ENCODE measurements around the gene RELL1.

Gene RELL1

DNA sequence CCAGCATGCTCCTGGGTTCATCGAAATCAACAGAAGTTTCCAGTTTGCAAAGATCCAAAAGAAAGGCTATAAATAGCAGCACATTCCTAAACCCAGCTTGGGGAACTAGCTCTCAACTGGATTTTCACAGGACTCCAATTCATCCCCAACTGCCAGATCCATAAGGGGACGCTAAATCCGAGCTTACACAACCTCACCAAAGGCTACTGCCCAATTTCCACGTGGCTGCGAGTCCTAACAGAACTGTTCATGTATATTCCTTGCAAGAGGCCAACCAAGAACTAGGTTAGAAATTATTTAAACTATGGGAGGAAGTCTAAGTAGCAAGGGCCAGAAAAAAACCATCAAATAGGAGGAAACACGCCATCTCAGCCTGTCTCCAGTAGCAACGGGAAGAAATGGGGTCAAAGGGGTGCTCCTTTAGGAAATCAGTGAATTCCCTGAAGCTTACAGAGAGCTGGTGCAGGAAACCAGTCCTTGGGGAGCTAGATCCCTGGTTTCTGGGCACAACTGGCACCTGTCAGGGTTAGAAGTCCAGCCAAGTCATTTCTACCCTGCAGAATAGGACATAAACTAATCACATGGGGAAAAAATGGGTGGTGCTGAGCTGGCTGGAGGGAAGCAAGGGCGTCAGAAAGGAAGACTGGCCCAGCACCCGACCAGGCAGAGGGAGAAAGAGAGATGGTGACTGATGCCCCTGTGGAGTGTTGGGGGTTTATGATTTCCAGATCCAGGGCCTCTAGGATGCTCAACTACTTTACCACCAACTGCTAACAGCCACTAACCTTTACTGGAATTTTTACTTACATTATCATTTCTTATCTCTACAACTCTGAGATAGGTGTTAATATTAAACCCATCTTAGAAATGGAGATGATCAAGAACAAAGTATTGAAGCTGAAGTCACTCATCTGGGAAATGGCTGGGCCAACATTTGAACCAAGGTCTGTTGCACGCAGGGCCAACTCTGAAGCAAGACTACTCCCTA, 20.5 kb downstream of the RELL1 start:
- DNase-seq (ENCODE audit: low read depth in 2 of 2): no peak

DNA sequence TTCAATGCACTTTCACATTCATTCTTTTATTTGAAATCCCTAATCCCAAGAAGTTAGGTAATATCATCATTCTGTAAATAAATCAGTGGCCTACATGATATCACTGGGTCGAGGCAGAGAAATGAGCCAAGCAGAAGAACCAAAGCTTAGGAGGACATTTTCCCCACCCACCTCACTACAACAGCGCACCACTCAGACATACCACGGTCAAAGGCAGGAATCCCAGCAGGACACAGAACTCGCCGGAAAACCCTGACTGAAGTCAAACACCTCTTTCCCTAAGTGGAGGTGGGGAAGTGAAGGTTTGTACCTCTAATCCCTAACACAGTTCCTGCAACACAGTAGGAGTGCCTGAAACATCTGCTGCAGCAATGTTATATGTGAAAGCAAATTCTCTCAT, 21.5 kb downstream of the RELL1 start:
- DNase-seq (ENCODE audit: low read depth in 2 of 2): no peak

DNA sequence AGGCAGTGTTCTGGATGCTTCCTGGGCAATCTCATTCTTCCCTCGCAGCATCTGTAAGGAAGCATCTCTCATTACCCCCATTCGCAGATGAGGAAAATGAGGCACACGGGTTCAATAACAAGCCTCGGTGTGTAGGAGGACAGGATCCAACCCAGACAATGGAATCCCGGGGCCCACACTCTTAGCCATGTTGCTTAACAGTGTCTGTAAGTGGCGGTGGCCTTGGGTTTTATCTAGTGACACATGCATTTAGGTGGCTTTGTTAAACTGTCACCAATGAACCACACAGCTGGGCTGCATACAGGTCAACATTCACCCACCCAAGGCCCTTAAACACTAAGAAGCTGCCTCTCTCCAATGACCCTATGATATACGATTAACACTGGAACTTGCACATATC, 22.6 kb downstream of the RELL1 start:
- no peak for DNase-seq (ENCODE audit: low read depth in 2 of 2)

DNA sequence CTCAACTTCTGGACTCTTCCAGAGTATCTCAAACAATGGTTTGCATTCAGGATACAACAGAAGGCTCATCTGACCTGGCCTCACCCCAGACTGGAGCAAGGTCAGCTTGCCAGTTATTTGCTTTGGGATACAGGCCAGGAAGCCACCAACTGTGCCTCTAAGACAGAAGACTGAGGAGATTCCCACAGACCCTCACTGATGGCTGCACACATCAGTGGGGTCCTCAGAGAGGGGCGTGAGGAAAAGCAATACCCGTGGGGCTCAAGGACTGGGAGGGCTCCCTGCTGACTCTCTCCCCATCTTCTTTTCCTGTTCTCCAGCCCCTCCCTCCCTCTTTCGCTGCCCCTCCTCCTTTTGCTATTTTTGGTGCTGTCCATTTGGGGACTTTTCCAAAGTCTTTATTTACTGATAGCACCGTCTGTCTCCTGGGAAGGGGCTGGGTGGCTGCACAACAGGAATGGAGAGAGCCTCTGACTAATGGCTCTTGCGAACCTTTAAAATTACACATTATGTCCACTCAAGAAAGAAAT, 23.2 kb downstream of the RELL1 start:
- no peak for DNase-seq (ENCODE audit: low read depth in 2 of 2)

DNA sequence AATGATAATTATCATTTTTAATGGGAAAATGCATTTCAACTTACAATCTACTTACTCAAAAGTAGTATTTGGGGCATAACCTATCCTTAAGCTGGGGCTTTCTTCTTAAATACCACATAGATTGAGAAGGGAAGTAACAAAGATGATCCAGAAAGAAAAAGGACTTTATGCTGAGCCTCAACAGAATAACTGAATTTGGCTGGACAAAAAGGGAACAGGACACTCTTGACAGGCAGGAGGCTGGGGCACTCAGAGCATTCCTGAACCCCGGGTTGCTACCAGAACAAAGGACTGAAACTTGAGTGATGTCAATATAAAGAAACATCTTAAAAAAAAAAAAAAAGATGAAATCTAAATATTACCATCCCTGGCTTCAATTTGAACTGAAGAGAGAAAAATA, 23.9 kb downstream of the RELL1 start:
- no peak for DNase-seq (ENCODE audit: low read depth in 2 of 2)

DNA sequence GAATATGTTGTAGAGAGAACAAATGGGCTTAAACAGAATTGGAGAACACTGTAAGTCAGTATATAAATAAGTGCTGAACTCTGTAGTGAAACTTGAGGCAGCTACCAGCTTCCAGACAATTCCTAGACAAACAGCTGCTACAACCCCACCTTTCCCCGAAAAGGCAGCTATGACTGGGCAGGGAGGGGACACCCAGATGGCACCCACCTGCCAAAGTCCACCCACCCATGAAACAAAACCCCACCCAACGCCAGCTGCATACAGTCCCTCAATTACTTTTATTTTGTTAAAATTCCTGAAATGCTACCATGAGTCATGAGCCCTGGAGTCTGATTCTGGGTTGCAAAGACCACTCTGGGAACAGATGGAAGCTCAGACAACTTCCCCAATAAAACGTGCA, 24.4 kb downstream of the RELL1 start:
- DNase-seq (ENCODE audit: low read depth in 2 of 2): no peak

DNA sequence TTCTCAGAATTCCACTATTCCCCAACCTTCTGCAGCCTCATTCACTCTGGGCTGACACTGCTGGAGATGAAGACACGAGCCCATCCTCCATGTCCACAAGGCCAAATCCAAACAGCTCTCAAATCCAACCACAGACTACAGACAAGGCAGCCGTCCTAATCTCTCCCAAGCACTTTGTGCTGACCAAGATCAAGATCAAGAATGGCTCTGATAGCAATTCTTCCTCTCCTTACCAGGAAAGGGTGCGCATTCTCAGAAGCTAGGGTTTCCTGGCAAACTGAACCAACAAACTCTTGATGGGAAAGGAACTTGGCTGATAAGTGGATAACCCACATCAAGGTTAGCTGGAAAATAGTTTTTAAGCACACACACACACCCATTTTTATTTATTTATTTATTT, 26.5 kb downstream of the RELL1 start:
- no peak for DNase-seq (ENCODE audit: low read depth in 2 of 2)

DNA sequence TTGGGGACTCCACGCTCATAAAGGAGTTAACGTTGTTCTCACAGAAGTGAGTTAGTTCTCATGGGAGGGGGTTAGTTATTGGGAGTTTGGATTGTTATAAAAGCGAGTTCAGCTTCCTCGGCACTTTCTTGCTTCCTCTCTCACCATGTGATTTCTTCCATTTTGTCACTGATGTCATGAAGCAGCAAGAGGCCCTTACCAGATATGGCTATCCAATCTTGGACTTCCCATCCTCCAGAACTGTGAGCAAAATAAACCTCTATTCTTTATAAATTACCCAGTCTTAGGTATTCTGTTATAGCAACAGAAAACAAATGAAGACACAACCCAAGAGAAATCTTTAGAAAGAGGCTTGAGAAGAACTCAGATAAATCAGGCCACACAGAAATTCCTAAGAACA, 29.5 kb downstream of the RELL1 start:
- no peak for DNase-seq (ENCODE audit: low read depth in 2 of 2)

DNA sequence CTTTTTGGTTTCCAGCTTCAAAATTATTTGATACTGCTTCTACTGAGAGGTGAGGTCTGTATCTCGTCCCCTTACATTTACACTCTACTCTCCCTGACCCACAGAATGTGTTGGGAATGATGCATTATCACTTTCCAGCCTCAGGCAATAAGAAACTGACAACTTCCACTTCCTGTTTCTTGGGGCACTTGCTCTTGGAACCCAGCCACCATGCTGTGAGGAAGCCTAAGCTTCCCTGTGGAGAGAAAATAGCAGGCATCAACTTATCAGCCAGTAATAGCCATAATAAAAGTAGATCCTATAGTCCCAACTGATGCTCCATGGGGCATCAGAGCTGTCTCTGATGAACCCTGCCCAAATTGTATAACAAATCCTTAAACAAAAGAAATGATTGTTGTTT, 32.6 kb downstream of the RELL1 start:
- DNase-seq (ENCODE audit: low read depth in 2 of 2): no peak

DNA sequence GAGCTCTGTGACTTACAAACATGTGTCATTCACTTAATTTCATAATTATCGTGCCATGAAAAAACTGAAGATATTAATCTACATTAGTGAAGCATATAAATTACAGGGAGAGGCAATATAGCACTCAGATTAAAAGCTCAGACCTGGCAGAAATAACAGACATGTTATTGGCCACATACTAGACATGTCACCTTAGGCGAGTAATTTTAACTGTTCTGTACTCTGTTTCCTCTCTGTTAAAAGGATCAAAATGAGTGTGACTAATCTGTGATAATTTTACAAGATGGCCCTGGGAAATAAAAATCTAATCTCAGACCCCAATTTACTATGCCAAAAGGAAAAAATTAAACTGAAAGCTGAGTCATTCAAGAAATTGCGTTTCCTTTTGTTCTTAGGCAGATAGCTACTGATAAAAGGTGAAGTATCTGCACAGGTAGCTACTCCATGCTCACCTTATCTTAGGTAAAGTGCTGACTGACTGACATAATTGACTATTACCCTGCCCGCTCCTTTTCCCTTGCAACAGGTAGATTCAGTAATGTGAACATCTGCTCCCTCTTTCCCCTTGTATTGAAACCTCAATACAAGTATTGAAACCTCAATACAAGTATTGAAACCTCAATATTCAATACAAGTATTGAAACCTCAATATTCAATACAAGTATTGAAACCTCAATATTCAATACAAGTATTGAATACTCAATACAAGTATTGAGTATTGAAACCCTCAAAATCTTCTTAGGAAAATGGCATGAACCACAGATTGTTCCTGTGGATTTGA, 33.2 kb downstream of the RELL1 start:
- DNase-seq (ENCODE audit: low read depth in 2 of 2): no peak

DNA sequence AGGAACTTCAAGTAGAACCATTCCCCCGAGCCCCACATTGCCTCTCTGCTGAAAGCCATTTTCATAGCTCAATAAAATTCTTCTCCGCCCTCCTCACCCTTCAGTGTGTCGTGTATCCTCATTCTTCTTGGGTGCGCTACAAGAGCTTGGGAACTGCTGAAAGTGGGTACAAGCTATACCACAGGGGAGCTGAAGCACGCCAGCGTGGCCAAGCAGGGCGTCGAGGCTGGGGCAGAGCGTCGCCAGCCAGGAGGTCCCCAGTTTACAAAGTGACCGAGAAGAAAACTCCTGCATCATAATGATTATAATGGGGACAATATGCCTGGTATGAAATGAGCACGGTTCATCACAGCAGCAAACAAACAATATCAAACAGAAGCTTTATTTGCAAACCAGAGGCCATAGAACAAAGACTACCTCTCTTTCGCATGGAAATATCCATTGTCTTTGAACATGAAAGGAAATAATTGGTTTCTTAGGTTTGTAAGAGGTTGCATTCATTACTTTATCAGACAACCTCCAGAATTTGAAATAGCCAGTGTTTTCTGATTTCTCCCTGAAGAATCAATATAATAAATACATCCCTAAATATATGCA, 34.3 kb downstream of the RELL1 start:
- DNase-seq (ENCODE audit: low read depth in 2 of 2): no peak

DNA sequence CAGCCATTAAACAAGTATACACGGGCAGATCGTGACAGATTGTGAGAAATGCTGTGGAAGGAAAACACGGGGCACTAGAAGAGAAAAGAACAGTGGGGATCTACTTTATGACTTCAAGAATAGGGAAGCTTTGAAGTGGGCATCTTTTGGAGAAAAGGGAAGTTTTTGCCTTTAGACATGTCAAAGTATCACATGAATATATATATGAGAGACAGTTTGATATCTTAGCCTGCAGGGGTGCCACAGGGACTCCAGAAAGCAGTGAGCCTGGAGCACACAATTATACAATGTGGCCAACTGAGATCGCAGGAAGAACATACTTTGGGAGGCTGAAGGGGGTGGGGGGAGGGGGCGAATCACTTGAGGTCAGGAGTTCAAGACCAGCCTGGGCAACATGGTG, 35.7 kb downstream of the RELL1 start:
- no peak for DNase-seq (ENCODE audit: low read depth in 2 of 2)

DNA sequence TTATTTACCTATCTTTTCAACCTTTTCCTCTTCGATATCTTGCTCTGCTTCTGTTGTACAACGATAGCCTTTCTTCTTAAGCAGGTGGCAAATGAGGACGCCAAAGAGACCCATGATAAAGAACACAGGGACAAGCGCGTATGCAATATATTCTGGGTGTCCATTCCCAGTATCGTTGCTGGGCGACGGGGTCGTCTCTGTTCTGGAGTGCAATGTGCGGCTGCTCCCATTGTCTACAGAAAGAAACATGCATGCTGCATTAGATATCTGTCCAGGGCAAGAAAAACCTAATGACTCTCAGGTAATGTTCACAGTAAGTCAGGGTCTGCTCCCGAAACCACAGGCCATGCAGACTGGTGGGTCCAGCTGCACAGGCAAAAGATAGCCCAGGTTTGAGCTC, 36.9 kb downstream of the RELL1 start:
- DNase-seq (ENCODE audit: low read depth in 2 of 2): no peak

DNA sequence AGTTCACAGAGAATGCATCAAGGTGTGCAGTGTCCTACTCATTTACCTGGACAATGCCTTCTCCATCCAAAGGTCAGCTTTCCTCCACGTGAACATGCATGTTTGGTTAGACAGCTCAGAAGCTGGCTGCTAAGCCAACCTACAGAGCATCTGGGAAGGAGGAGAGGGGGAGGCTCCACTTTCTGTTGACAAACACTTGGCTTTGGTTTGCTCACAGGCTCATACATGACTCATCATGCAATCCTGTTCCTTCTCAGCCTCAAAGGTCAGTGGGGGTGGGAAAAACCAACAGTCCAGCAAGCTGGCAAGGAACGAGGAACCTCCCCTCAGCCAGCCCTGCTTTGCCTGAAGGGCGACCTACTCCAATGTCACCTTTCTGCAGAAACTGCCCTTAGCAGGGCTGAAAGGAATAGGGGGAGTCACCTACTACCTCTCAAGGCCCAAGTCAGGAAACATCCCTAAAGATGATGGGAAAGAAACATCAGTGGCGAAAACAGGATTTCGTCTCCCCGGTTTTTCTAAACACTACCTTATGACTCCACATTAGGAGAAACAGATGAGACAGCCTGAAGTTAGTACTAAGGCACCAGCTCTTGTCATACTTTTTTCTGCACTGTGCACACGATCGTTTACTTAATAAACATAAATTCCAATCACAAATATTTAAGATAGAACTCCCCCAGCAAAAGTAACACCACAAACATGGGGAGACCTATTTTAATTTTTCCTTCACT, 37.9 kb downstream of the RELL1 start:
- DNase-seq (ENCODE audit: low read depth in 2 of 2): no peak

DNA sequence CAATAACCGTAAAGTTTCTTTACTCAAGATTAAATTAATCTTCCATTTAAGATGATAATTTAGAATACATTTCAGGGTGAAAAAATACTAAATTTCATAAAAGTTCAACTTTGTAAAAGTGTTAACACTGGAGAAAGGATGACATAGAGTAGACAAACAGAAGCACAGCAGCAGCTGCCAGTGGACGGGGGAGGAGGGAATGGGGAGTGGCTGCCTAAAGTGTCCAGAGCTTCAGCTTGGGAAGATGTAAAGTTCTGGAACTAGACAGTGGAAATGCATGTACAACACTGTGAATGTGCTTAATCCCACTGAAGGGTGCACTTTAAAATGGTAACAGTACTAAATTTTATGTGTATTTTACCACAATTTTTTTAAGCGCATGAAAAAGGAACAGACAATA, 39.9 kb downstream of the RELL1 start:
- no peak for DNase-seq (ENCODE audit: low read depth in 2 of 2)

DNA sequence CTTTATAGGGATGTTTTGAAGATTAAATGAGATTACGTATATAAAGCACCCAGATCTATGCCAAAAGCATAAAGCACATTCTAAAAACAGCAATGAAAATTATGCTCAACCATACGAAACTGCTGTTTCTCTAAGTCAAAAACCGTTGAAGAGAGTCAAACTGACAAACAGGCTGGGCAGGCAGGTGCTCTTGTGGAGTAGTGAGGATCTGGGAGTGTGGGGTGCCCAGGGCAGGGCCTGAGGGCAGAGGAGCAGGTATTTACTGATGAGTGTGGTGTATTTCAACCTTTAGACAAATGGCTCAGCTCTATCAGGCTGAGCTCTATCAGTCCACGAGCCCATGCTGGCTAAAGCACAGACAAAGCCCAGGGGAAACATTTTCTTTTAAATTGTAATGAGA, 40.4 kb downstream of the RELL1 start:
- no peak for DNase-seq (ENCODE audit: low read depth in 2 of 2)

DNA sequence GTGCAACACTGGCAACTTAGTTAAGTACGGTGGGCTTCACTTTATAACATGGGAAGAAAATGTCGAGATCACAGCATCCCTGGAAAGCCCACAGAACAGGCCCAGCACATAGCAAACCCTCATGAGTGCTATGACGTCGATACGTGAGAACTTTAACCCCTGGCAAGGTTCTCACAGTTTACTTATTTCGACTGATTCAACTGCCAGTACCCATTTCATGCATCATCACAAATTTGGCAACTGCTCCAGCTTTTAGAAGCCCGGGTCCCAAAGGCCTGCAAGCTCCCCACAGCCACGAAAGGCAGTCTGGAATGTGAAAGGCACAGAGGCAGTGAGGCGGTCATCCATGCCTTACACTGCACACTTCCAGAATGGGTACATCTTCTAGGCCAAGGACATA, 41.2 kb downstream of the RELL1 start:
- no peak for DNase-seq (ENCODE audit: low read depth in 2 of 2)

DNA sequence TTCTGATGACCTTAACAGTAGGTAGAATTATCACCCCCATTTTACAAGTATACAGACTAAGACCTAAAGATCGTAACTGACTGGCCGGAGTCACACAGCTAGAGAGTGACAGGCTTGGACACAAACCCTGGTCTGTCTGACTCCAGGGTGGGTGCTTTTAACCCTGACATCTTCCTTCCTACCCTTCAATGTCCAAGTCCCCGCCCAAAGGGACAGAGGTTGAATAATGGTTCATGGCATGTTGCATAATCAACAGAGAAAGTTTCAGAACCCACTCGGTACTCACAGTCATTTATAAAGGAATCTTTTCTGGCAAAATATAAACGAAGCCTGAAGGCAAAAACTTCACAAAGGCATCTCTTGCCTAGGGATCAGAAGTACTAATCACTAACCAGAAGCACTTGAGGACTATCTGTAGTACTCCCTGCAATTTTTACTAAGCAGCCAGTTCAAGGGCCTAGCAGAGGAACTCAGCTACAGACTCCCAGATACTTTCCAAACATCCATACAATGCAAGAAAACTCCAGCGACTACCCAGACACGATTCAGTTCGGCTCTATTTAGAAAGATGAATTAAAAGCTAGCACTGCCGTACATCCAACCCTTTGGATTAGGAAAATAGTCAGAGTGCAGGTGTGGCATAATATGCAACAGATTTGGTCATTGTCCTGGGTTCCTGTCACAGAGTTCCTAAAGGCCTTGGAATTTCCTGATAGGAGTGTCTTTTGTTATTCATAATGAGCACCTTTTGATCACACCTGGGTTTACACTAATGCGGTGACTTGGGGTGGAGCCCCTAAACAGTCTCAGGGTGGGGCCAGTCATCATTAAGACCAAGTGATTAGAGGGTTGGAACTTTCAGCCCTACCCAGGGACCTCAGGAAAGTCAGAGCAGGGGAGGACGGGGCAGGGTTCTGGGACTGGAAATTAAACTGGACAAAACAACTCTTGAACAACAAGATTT, 44.0 kb downstream of the RELL1 start:
- DNase-seq (ENCODE audit: low read depth in 2 of 2): no peak

DNA sequence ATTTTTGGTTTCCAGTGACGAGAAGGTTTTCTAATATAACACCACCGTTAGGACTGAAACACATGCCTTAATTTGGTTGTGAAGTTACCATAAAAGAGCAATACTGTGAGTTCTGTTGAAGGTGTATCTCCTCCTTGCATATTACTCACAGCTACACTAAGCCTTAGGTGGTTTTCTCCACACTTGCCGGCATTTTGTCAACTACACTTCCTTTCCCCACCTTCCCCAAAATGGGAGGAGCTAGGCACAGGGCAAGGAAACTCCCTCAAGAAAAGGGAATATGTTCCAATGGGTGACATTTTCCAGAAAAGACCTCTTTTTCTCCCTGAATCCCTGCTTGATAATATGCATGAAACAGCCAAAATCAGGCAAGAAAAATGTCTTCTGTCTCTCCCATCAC, 44.8 kb downstream of the RELL1 start:
- DNase-seq (ENCODE audit: low read depth in 2 of 2): no peak

DNA sequence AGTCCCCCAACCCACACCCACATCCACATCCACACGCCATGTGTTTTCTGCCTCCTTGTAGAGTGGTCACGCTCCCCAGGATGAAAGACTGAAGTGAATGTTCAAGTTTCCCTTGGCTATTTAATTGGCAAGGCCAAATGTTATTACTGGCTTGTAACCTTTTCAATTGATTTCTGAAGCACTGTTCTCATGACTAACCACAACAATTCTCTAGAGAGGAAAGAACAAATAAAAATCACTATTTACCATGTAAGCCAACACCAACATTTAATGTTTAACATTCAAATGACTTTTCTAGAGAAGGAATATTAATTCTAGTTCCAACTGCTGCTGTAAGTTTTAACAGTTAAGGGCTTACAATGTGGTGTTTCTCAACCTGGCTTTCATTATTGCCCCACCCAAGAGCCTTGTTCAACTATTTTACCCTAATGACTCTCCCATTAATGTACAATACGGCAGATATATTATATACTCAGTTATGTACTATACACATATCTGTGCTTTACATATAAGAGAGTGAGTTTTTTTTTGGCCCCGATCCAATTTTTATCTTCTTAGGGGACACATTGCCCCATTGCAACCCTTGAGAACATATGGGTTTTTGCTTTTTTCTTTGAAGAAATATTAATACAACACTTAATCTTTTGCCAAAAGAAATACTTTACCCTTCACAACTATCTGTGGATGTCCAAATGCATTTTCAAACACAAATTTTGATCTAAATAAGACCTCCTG, 46.5 kb downstream of the RELL1 start:
- DNase-seq (ENCODE audit: low read depth in 2 of 2): no peak
